H1 (cell line): ENCODE data around the gene ABCC10. TPM values are rescaled to one million over a fixed set of nuclear protein-coding genes. Genes with fewer than 3 reads are reported as not detected.

Source experiments
- ATF2 ChIP-seq: IDR thresholded peaks from 2 replicates; pipeline ENCODE4 v1.6.1; 2012; ENCODE audit warnings: low read length, inconsistent platforms
- NANOG ChIP-seq: IDR thresholded peaks from 2 replicates; pipeline ENCODE4 v1.6.1; 2011; ENCODE audit warnings: low read length, low read depth, mild to moderate bottlenecking, inconsistent platforms; ENCODE audit not compliant: insufficient read depth, poor library complexity, severe bottlenecking
- RFX5 ChIP-seq: IDR thresholded peaks from 2 replicates; pipeline ENCODE4 v1.6.1; 2011; ENCODE audit warnings: low read depth, low read length, improper control_type of control experiment, borderline replicate concordance
- polyA plus RNA-seq, 7 experiments: library from polyadenylated mRNA; depleted of rRNA in 3 of 7; stranded (reverse) in 5 of 7; unstranded in 2 of 7; fragments of >200 nt in 5 of 7; fragments of 200-250 nt in 2 of 7; gene quantifications; 1 replicate in 5 of 7; 2 replicates in 1 of 7; 4 replicates in 1 of 7; pipeline versions ENCODE4 v1.2.1 to v1.2.3, GENCODE V29; 2011 to 2013; ENCODE audit warnings: missing spikeins in 2 of 7, mixed read lengths in 2 of 7
- total RNA-seq: library from RNA; stranded (reverse); fragmentation: NEBNext Ultra II Directional; extraction: Animal tissue kit (Norgen Biotek cat#: 25700); gene quantifications from 2 replicates; pipeline ENCODE4 v1.2.1, GENCODE V29; 2021

Gene ABCC10
- total and polyA plus RNA-seq, 2 of the 8 experiments (the other 6 are each of a cell fraction or from before 2014, with no cell fraction given), result 15.5 to 24.6 TPM

GRCh38 chr6:43461936-43462335 lies 34.6 kb downstream of the ABCC10 start (continued):
- no peak for TF ChIP-seq ATF2
- TF ChIP-seq NANOG, result no peak
- no peak for TF ChIP-seq RFX5
